ENCODE measurements around the gene EHF.

EHF gene

DNA sequence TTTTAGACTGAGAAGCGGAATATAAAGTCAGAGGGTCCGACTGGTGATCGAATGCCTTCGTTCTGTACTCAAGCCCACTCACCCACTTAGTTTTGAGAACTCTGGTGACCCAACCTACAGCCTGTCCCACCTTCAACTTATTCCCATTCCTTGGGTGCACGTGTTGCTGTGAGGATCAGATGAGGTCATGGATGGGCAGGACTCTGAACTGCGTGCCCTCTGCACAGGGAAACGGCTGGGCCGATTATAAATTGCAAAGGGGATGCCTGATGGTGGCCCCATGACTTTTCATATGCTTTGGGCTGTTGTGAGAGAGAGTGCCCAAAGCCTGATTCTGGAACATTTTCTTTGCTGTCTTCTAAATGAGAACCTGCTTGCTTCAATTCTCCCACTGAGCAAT, 16.0 kb upstream of the EHF start:
- TF ChIP-seq TCF4 (CRISPR knock-in tag; IDR thresholded peaks at IDR 0.05; ENCODE audit: borderline replicate concordance) (no peak), TOX (CRISPR knock-in tag; IDR thresholded peaks at IDR 0.05; ENCODE audit: borderline replicate concordance) (no peak), ZFP3 (CRISPR knock-in tag; IDR thresholded peaks at IDR 0.05) (no peak), ZNF565 (CRISPR knock-in tag; conservative IDR thresholded peaks at IDR 0.05; ENCODE audit: low read depth) (no peak), ARNTL (CRISPR knock-in tag; IDR thresholded peaks at IDR 0.05; ENCODE audit: borderline replicate concordance, low read depth) (no peak), ZNF8 (CRISPR knock-in tag; IDR thresholded peaks at IDR 0.05) (no peak), ZC3H10 (CRISPR knock-in tag; IDR thresholded peaks at IDR 0.05) (no peak), BACH2 (CRISPR knock-in tag; IDR thresholded peaks at IDR 0.05; ENCODE audit: borderline replicate concordance) (no peak)
- TF ChIP-seq, protein P1, sequence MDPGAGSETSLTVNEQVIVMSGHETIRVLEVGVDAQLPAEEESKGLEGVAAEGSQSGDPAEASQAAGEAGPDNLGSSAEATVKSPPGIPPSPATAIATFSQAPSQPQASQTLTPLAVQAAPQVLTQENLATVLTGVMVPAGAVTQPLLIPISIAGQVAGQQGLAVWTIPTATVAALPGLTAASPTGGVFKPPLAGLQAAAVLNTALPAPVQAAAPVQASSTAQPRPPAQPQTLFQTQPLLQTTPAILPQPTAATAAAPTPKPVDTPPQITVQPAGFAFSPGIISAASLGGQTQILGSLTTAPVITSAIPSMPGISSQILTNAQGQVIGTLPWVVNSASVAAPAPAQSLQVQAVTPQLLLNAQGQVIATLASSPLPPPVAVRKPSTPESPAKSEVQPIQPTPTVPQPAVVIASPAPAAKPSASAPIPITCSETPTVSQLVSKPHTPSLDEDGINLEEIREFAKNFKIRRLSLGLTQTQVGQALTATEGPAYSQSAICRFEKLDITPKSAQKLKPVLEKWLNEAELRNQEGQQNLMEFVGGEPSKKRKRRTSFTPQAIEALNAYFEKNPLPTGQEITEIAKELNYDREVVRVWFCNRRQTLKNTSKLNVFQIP (CRISPR knock-in tag; IDR thresholded peaks at IDR 0.05; ENCODE audit: borderline replicate concordance, low read depth), result no peak
- TF ChIP-seq, protein P2, sequence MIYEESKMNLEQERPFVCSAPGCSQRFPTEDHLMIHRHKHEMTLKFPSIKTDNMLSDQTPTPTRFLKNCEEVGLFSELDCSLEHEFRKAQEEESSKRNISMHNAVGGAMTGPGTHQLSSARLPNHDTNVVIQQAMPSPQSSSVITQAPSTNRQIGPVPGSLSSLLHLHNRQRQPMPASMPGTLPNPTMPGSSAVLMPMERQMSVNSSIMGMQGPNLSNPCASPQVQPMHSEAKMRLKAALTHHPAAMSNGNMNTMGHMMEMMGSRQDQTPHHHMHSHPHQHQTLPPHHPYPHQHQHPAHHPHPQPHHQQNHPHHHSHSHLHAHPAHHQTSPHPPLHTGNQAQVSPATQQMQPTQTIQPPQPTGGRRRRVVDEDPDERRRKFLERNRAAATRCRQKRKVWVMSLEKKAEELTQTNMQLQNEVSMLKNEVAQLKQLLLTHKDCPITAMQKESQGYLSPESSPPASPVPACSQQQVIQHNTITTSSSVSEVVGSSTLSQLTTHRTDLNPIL (CRISPR knock-in tag; IDR thresholded peaks at IDR 0.05; ENCODE audit: low read depth), result no peak
- TF ChIP-seq, protein P3, sequence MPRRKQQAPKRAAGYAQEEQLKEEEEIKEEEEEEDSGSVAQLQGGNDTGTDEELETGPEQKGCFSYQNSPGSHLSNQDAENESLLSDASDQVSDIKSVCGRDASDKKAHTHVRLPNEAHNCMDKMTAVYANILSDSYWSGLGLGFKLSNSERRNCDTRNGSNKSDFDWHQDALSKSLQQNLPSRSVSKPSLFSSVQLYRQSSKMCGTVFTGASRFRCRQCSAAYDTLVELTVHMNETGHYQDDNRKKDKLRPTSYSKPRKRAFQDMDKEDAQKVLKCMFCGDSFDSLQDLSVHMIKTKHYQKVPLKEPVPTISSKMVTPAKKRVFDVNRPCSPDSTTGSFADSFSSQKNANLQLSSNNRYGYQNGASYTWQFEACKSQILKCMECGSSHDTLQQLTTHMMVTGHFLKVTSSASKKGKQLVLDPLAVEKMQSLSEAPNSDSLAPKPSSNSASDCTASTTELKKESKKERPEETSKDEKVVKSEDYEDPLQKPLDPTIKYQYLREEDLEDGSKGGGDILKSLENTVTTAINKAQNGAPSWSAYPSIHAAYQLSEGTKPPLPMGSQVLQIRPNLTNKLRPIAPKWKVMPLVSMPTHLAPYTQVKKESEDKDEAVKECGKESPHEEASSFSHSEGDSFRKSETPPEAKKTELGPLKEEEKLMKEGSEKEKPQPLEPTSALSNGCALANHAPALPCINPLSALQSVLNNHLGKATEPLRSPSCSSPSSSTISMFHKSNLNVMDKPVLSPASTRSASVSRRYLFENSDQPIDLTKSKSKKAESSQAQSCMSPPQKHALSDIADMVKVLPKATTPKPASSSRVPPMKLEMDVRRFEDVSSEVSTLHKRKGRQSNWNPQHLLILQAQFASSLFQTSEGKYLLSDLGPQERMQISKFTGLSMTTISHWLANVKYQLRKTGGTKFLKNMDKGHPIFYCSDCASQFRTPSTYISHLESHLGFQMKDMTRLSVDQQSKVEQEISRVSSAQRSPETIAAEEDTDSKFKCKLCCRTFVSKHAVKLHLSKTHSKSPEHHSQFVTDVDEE (CRISPR knock-in tag; IDR thresholded peaks at IDR 0.05), result no peak

DNA sequence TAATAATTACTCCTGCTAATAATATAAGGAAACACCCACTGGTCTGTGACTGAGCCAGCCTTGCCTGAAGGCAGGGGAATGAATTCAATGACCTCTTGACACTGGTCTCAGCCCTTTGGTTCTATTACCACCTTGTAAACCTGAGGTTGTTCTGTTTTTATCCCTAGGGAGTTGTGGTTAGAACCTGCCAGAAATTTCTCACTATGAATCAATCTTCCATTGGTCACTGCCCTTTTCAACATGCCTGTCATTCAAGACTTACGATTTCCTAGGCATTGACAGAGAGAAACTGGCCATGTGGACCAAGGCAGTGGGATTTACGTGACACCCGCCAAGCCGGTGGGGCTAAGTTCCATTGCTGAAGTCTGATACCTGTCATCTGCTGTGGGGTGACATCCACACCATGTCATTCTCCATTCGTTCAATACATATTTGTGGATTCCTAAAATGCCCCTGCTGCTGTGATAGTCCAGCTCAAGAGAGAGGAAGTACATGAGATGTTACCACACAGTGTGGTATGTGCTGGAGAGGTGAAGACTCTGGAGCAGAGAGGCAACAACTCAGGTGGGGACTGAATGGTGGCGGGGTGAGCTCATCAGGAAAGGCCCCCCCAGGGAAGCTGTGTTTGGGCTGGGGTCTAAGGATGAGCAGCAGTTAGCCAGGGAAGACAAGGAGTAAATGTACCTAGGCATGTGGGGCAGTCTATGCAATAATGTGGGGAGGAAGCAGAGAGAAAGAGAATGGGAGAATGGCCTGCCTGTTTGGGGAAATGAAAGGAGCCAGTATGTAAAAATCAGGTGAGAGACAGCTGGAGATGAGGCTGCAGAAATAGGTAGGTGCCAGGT, 15.2 kb upstream of the EHF start:
- TF ChIP-seq, protein P4, sequence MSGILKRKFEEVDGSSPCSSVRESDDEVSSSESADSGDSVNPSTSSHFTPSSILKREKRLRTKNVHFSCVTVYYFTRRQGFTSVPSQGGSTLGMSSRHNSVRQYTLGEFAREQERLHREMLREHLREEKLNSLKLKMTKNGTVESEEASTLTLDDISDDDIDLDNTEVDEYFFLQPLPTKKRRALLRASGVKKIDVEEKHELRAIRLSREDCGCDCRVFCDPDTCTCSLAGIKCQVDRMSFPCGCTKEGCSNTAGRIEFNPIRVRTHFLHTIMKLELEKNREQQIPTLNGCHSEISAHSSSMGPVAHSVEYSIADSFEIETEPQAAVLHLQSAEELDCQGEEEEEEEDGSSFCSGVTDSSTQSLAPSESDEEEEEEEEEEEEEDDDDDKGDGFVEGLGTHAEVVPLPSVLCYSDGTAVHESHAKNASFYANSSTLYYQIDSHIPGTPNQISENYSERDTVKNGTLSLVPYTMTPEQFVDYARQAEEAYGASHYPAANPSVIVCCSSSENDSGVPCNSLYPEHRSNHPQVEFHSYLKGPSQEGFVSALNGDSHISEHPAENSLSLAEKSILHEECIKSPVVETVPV (CRISPR knock-in tag; IDR thresholded peaks at IDR 0.05), result no peak
- TF ChIP-seq, protein P5, sequence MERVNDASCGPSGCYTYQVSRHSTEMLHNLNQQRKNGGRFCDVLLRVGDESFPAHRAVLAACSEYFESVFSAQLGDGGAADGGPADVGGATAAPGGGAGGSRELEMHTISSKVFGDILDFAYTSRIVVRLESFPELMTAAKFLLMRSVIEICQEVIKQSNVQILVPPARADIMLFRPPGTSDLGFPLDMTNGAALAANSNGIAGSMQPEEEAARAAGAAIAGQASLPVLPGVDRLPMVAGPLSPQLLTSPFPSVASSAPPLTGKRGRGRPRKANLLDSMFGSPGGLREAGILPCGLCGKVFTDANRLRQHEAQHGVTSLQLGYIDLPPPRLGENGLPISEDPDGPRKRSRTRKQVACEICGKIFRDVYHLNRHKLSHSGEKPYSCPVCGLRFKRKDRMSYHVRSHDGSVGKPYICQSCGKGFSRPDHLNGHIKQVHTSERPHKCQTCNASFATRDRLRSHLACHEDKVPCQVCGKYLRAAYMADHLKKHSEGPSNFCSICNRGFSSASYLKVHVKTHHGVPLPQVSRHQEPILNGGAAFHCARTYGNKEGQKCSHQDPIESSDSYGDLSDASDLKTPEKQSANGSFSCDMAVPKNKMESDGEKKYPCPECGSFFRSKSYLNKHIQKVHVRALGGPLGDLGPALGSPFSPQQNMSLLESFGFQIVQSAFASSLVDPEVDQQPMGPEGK (CRISPR knock-in tag; IDR thresholded peaks at IDR 0.05; ENCODE audit: borderline replicate concordance), result no peak
- TF ChIP-seq ZFP30 (CRISPR knock-in tag; IDR thresholded peaks at IDR 0.05), result no peak
- no peak for TF ChIP-seq TCF4 (CRISPR knock-in tag; IDR thresholded peaks at IDR 0.05; ENCODE audit: borderline replicate concordance)
- TF ChIP-seq, protein P2 (CRISPR knock-in tag; IDR thresholded peaks at IDR 0.05; ENCODE audit: low read depth), result no peak
- ATAC-seq, result no peak

More for the DNA sequence above, 16.0 kb upstream of the EHF start:
- no peak for ATAC-seq

DNA sequence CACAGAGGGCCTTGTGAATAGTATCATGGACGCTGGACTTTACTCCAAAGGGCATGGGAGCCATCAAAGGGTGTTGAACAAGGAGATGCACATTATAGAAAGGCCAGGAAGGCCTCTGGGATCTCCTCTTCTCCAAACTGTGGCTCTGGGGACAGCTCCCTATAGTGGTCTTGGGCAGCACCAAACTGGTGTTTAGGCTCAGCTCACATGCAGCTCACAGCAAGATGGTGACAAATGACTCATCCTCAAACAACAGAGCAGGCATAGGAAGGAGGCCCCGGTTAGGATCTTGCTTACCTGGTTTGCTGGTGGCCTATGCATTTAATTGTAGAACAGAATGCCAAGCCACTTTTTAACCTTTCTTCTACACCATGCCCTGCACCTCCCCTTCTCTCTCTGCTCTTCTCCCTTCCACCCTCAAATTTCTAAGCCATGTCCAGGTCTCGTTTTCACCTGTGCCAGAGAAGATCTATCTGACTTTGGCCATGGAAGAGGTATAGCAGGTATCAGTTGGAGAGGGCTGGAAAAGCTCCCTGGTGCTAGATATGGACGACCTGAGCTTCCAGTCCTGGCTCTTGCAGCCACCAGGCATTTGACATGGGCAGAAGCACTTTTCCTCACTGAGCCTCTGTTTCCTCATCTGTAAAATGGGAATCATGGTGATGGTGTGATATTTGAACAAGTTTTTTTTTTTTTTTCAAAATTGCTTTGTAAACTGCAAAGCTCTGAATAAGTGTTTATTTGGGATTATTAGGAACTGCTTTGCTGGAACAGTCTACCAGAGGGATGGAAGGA, 14.4 kb upstream of the EHF start:
- no peak for ATAC-seq
- TF ChIP-seq TOX (CRISPR knock-in tag; IDR thresholded peaks at IDR 0.05; ENCODE audit: borderline replicate concordance) (no peak), ARNTL (CRISPR knock-in tag; IDR thresholded peaks at IDR 0.05; ENCODE audit: borderline replicate concordance, low read depth) (no peak), SNAI2 (CRISPR knock-in tag; IDR thresholded peaks at IDR 0.05) (no peak), ZFP3 (CRISPR knock-in tag; IDR thresholded peaks at IDR 0.05) (no peak), ZC3H10 (CRISPR knock-in tag; IDR thresholded peaks at IDR 0.05) (no peak), ZNF565 (CRISPR knock-in tag; conservative IDR thresholded peaks at IDR 0.05; ENCODE audit: low read depth) (no peak), ZNF70 (CRISPR knock-in tag; IDR thresholded peaks at IDR 0.05) (no peak), PPARA (CRISPR knock-in tag; IDR thresholded peaks at IDR 0.05; ENCODE audit: borderline replicate concordance) (no peak)
- TF ChIP-seq, protein P2 (CRISPR knock-in tag; IDR thresholded peaks at IDR 0.05; ENCODE audit: low read depth), result no peak
- TF ChIP-seq, protein P4 (CRISPR knock-in tag; IDR thresholded peaks at IDR 0.05), result no peak
- TF ChIP-seq, protein P5 (CRISPR knock-in tag; IDR thresholded peaks at IDR 0.05; ENCODE audit: borderline replicate concordance), result no peak
